Inflammatory macrophage (primary cell): ENCODE results near the gene CRYZL1.

Experiments used
- DNase-seq, 2 donors: peaks; one replicate each; pipeline ENCODE4 v3.0.0-alpha.2; 2020 to 2022

Gene CRYZL1

DNA sequence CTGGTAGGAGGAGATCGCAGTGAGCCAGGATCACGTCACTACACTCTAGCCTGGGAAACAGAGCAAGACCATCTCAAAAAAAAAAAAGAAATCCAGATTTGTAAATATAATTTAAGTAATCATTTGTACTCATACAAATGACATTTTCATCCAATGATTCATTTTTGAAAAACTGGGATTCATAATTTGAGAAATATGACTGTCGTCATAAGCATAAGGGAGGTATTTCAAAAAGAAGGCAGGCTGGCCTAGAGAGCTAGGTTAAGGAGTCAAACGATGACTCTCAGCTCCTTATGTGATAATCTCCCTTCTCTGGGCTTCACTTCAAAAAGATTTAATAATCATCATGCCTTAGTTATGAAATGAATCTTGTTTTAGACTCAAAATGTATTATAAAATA lies 101.9 kb downstream of the CRYZL1 start:
- no peak for DNase-seq
